K562 (cell line): ENCODE measurements around the gene EGR2. TPM values are rescaled to one million over a fixed set of nuclear protein-coding genes. Genes with fewer than 3 reads are reported as not detected.

Source experiments
- ATAC-seq: fragments of 200-7000 bp; cut with Tn5 transposase; 3 replicates; pipeline ENCODE4 v1.9.1; 2020; ENCODE audit warnings: moderate library complexity
- BruUV-seq: library from RNA; stranded (reverse); fragments of 400-500 nt; replicated peaks from 2 replicates; lab custom pipeline; 2021; lab: Mats Ljungman, UMichigan
- CTCF ChIA-PET: fragments of 300-600 bp; formaldehyde crosslinking; extraction: SDS; loops from one replicate; lab custom pipeline; 2021; ENCODE audit warnings: low intra/inter-chr PET ratio; lab: Yijun Ruan, JAX
- POLR2A ChIA-PET: fragments of 300-600, 350-650 bp; sonication (Branson Sonifier 250); formaldehyde crosslinking; extraction: SDS; loops from one replicate; lab custom pipeline; 2021; ENCODE audit warnings: antibody characterized with exemption, inconsistent platforms; lab: Yijun Ruan, JAX
- DNase-seq, 4 experiments: peaks; one replicate each; pipeline versions ENCODE4 v3.0.0 to v3.0.0-alpha.2; 2011 to 2018; ENCODE audit warnings: low spot score in 3 of 4, mixed read lengths in 3 of 4; ENCODE audit errors: extremely low read depth in 1 of 4
- FAIRE-seq: peaks from 2 replicates; lab custom pipeline; 2011; peaks lifted over from hg19 to GRCh38; lab: Jason Lieb, UNC
- H2AFZ ChIP-seq: 2 replicates; pipeline ENCODE4 v1.6.0; 2011; ENCODE audit warnings: low read depth, low read length, control low read depth, inconsistent platforms
- H3K27ac ChIP-seq: fragments of 200-600 bp; 3 replicates; pipeline ENCODE4 v1.8.0; 2011; ENCODE audit warnings: low read depth, mild to moderate bottlenecking, control low read depth, inconsistent platforms, low read length, moderate library complexity, mixed read lengths; ENCODE audit errors: extremely low read depth
- H3K27me3 ChIP-seq, 2 experiments: fragments of 300-600 bp in 1 of 2; 2 replicates in 1 of 2; 3 replicates in 1 of 2; pipeline versions ENCODE4 v1.6.0 to v1.8.0; 2011; ENCODE audit warnings: inconsistent platforms in 2 of 2, low read length in 2 of 2, mild to moderate bottlenecking in 1 of 2, mixed read lengths in 1 of 2, moderate library complexity in 1 of 2; ENCODE audit not compliant: control insufficient read depth in 2 of 2, insufficient read depth in 2 of 2
- H3K36me3 ChIP-seq: fragments of 300-600 bp; 3 replicates; pipeline ENCODE4 v1.8.0; 2011; ENCODE audit warnings: mild to moderate bottlenecking, low read length, inconsistent platforms; ENCODE audit not compliant: control insufficient read depth, insufficient read depth
- H3K4me1 ChIP-seq, 2 experiments: fragments of 200-600 bp in 1 of 2; replicated peaks in 1 of 2; 2 replicates in 1 of 2; 3 replicates in 1 of 2; pipeline versions ENCODE4 v1.5.1 to v1.8.0; 2011; ENCODE audit warnings: inconsistent platforms in 2 of 2, low read length in 2 of 2, mild to moderate bottlenecking in 1 of 2, mixed read lengths in 1 of 2, moderate library complexity in 1 of 2; ENCODE audit not compliant: control insufficient read depth in 2 of 2, insufficient read depth in 2 of 2
- H3K4me2 ChIP-seq: 2 replicates; pipeline ENCODE4 v1.6.1; 2011; ENCODE audit warnings: low read length, control low read depth, inconsistent platforms, mixed read lengths; ENCODE audit not compliant: insufficient read depth
- H3K4me3 ChIP-seq: fragments of 200-600 bp; sonication (generic), shearing (Covaris generic); 2 replicates; pipeline ENCODE4 v1.5.1; 2016; ENCODE audit warnings: control low read depth, inconsistent platforms
- H3K79me2 ChIP-seq: fragments of 200-600 bp; 3 replicates; pipeline ENCODE4 v1.8.0; 2011; ENCODE audit warnings: low read length, inconsistent platforms; ENCODE audit not compliant: control insufficient read depth, insufficient read depth
- H3K9ac ChIP-seq, 2 experiments: 2 replicates each; pipeline versions ENCODE4 v1.6.0 to v1.6.1; 2011; ENCODE audit warnings: low read depth in 2 of 2, low read length in 2 of 2, control low read depth in 1 of 2, inconsistent platforms in 1 of 2, mild to moderate bottlenecking in 1 of 2, mixed read lengths in 1 of 2; ENCODE audit not compliant: insufficient read depth in 1 of 2
- H3K9me1 ChIP-seq: one replicate; pipeline ENCODE4 v1.6.0; 2011; ENCODE audit warnings: inconsistent platforms, mild to moderate bottlenecking, low read length, moderate library complexity; ENCODE audit not compliant: control insufficient read depth, insufficient read depth
- H3K9me3 ChIP-seq: replicated peaks from 2 replicates; pipeline ENCODE4 v1.5.1; 2011; ENCODE audit warnings: low read depth, low read length, inconsistent platforms; ENCODE audit not compliant: control insufficient read depth, insufficient read depth
- H4K20me1 ChIP-seq: replicated peaks from 2 replicates; pipeline ENCODE4 v1.6.1; 2011; ENCODE audit warnings: low read length, inconsistent platforms, mixed read lengths; ENCODE audit not compliant: control insufficient read depth, insufficient read depth
- ASH1L ChIP-seq: fragments of 450-650 bp; IDR thresholded peaks from 2 replicates; pipeline ENCODE4 v1.6.1; 2018; ENCODE audit warnings: borderline replicate concordance, mild to moderate bottlenecking, low read depth; ENCODE audit not compliant: partially characterized antibody
- CBX3 ChIP-seq, 2 experiments: IDR thresholded peaks; 1 replicate in 1 of 2; 2 replicates in 1 of 2; pipeline ENCODE4 v1.6.1; 2012; ENCODE audit warnings: inconsistent platforms in 2 of 2, low read length in 2 of 2, borderline replicate concordance in 1 of 2, control low read depth in 1 of 2
- CREB1 ChIP-seq, 2 experiments: sonication (generic) in 1 of 2; formaldehyde crosslinking in 1 of 2; IDR thresholded peaks; 2 replicates each; pipeline versions ENCODE4 v1.6.1 to v1.8.0; 2012 to 2022; ENCODE audit warnings: inconsistent platforms in 1 of 2, mild to moderate bottlenecking in 1 of 2, missing genetic modification reagents in 1 of 2, moderate library complexity in 1 of 2
- ELF2 ChIP-seq: fragments of 250-450 bp; sonication (Bioruptor Pico); IDR thresholded peaks from 2 replicates; pipeline ENCODE4 v1.5.0; 2021; ENCODE audit warnings: mild to moderate bottlenecking
- EWSR1 ChIP-seq: fragments of 450-650 bp; IDR thresholded peaks from 2 replicates; pipeline ENCODE4 v1.6.1; 2018; ENCODE audit warnings: borderline replicate concordance, mild to moderate bottlenecking, low read depth, moderate library complexity; ENCODE audit not compliant: partially characterized antibody
- KHSRP ChIP-seq: fragments of 450-650 bp; IDR thresholded peaks from 2 replicates; pipeline ENCODE4 v1.6.1; 2017
- KLF10 ChIP-seq: fragments of 250-450 bp; sonication (Bioruptor Pico); IDR thresholded peaks from 2 replicates; pipeline ENCODE4 v1.6.1; 2021; ENCODE audit warnings: matching md5 sums
- MCM2 ChIP-seq: fragments of 450-650 bp; IDR thresholded peaks from 2 replicates; pipeline ENCODE4 v1.6.1; 2017; ENCODE audit warnings: low read depth, mild to moderate bottlenecking
- MEF2D ChIP-seq: conservative IDR thresholded peaks from 2 replicates; pipeline ENCODE4 v1.6.1; 2016; ENCODE audit warnings: low read depth, missing genetic modification characterization, missing compliant biosample characterization
- NFXL1 ChIP-seq: fragments of 450-650 bp; formaldehyde crosslinking; IDR thresholded peaks from 2 replicates; pipeline ENCODE4 v1.4.0; 2021; ENCODE audit warnings: mild to moderate bottlenecking
- NR2F6 ChIP-seq: fragments of 450-650 bp; formaldehyde crosslinking; IDR thresholded peaks from 2 replicates; pipeline ENCODE4 v1.4.0; 2020; ENCODE audit warnings: mild to moderate bottlenecking
- RBM22 ChIP-seq: fragments of 200-400 bp; formaldehyde crosslinking; IDR thresholded peaks from 2 replicates; pipeline ENCODE4 v1.6.1; 2018; ENCODE audit warnings: low read length, low read depth; ENCODE audit not compliant: poor library complexity, severe bottlenecking
- RFX7 ChIP-seq: fragments of 250-450 bp; sonication (Bioruptor Pico); IDR thresholded peaks from 2 replicates; pipeline ENCODE4 v1.5.1; 2021; ENCODE audit warnings: mild to moderate bottlenecking
- STAT5B ChIP-seq: fragments of 250-450 bp; sonication (Bioruptor Pico); IDR thresholded peaks from 2 replicates; pipeline ENCODE4 v1.8.0; 2021; ENCODE audit warnings: mild to moderate bottlenecking, inconsistent platforms
- TBP ChIP-seq: optimal IDR thresholded peaks from 2 replicates; pipeline ENCODE3; 2011; ENCODE audit warnings: low read depth, low read length, improper control_type of control experiment
- ZBTB7A ChIP-seq: IDR thresholded peaks from 2 replicates; pipeline ENCODE4 v1.6.1; 2011; ENCODE audit warnings: low read depth, mild to moderate bottlenecking, low read length, moderate library complexity, borderline replicate concordance; ENCODE audit not compliant: control insufficient read depth
- ZFP36 ChIP-seq: fragments of 150-350 bp; IDR thresholded peaks from 2 replicates; pipeline ENCODE4 v1.6.1; 2018; ENCODE audit warnings: low read length, low read depth; ENCODE audit not compliant: partially characterized antibody
- ZNF561 ChIP-seq: fragments of 450-650 bp; formaldehyde crosslinking; conservative IDR thresholded peaks from 2 replicates; pipeline ENCODE4 v1.4.0; 2020; ENCODE audit warnings: mild to moderate bottlenecking, moderate library complexity
- WGBS: fragments of 100-300 bp; shearing (Covaris generic); methylation state at CpG from one replicate; pipeline ENCODE4 v1.1.6; 2016; ENCODE audit warnings: low coverage, mixed read lengths; ENCODE audit not compliant: insufficient coverage; ENCODE audit errors: missing lambda C conversion rate; 5-methylcytosine and 5-hydroxymethylcytosine counted together
- in situ Hi-C: fragments of 300-500 bp; cut with MboI; formaldehyde crosslinking; loops from 4 replicates; pipeline ENCODE4 v1.15.0; 2018; ENCODE audit warnings: inconsistent platforms, mixed read lengths
- intact Hi-C: fragments of 100-400 bp; cut with micrococcal nuclease; formaldehyde crosslinking; loops from 2 replicates; pipeline ENCODE4 v1.14.2; 2022
- polyA plus RNA-seq, 8 experiments: library from polyadenylated mRNA; depleted of rRNA in 4 of 8; stranded (reverse) in 5 of 8; unstranded in 3 of 8; fragments of >200 nt; fragmentation: Nextera tagmentation in 2 of 8; fragmentation: Illumina TruSeq in 1 of 8; extraction: Ambion mirVana in 2 of 8; extraction: Trizol in 1 of 8; gene quantifications; 2 replicates each; pipeline versions ENCODE4 v1.2.1 to v1.2.3, GENCODE V29; 2011 to 2014; ENCODE audit warnings: inconsistent platforms in 1 of 8, missing spikeins in 1 of 8
- total RNA-seq, 7 experiments: library from RNA; depleted of rRNA in 6 of 7; stranded (reverse); fragments of >200 nt in 6 of 7; fragmentation: Illumina TruSeq in 2 of 7; extraction: Trizol in 2 of 7; gene quantifications; 2 replicates each; pipeline versions ENCODE4 v1.2.1 to v1.2.3, GENCODE V29; 2011 to 2021; ENCODE audit warnings: low replicate concordance in 1 of 7
- TF ChIP-seq, protein P1 (sequence below): sonication (generic); formaldehyde crosslinking; IDR thresholded peaks from 2 replicates; pipeline ENCODE4 v1.8.1; 2023; ENCODE audit warnings: mild to moderate bottlenecking, missing genetic modification reagents, moderate library complexity

EGR2 gene
- total and polyA plus RNA-seq, 9 of the 15 experiments (the other 6 are each of a cell fraction or from before 2014, with no cell fraction given), result 0.08 to 0.18 (median 0.12) TPM; not detected in 4

DNA sequence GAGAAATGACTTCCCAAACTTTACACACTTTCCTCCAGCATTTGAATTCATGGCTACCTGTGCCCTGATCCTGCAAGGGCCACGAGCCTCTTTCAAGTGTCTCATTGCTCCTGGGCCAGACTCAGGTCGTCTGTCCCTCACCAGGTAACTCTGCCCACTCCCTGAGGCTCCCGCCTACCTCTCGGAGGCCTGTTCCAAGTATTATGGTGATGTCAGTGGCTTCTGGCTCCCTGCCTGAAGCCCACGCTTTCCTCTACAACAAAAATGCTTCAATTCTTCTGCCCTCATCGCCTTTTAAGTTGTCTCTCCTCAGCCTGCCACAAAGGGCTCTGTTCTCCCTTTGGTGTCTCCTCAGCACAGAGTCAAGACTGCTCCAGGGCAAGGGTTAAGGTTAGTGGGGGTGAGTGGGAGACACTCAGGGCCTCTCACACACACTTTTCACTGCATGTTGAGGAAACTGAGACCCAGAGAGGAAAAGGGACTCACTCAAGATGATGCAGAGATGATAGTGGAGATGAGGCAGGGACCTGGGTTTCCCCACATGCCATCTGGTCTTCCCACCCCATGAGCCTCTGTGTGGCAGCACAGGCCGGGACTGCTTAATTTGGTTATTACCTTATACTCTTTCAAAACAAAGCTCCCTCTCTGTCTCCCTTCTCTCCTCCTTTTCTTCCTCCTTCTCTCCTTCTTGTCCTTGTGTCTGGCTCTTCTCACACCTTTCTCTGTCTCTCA lies 28.3 kb upstream of the EGR2 start:
- intact Hi-C loops (no loop called here), in situ Hi-C loops (no loop called here)
- TF ChIP-seq NR2F6 (CRISPR knock-in tag), result no peak
- no peak for TF ChIP-seq MEF2D (tag)
- TF ChIP-seq, protein P1, sequence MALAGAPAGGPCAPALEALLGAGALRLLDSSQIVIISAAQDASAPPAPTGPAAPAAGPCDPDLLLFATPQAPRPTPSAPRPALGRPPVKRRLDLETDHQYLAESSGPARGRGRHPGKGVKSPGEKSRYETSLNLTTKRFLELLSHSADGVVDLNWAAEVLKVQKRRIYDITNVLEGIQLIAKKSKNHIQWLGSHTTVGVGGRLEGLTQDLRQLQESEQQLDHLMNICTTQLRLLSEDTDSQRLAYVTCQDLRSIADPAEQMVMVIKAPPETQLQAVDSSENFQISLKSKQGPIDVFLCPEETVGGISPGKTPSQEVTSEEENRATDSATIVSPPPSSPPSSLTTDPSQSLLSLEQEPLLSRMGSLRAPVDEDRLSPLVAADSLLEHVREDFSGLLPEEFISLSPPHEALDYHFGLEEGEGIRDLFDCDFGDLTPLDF, result no peak
- no peak for TF ChIP-seq ZFP36
- TF ChIP-seq EWSR1, result no peak
- TF ChIP-seq ZNF561 (CRISPR knock-in tag), result no peak
- no peak for TF ChIP-seq RBM22
- TF ChIP-seq CBX3 (IDR thresholded peaks at IDR 0.05; ENCODE audit: borderline replicate concordance in 1 of 2, low read length in 2 of 2), result no peak
- no peak for TF ChIP-seq ZBTB7A
- no peak for TF ChIP-seq STAT5B
- no peak for TF ChIP-seq NFXL1 (CRISPR knock-in tag)
- TF ChIP-seq KLF10 (CRISPR knock-in tag), result no peak
- no peak for TF ChIP-seq ELF2 (CRISPR knock-in tag)
- no peak for TF ChIP-seq KHSRP
- TF ChIP-seq RFX7 (CRISPR knock-in tag), result no peak
- no peak for TF ChIP-seq CREB1 (IDR thresholded peaks at IDR 0.05)
- TF ChIP-seq CREB1 (CRISPR knock-in tag; IDR thresholded peaks at IDR 0.05), result no peak
- TF ChIP-seq TBP, result no peak
- no peak for TF ChIP-seq ASH1L
- TF ChIP-seq MCM2, result no peak
- TF ChIP-seq, all 486 proteins: peak for 0
- no peak for ATAC-seq
- Histone ChIP-seq H3K9me3 (no peaks in the 10 kb centered on the region), H3K79me2 (no peaks in the 10 kb centered on the region), H3K4me3 (no peak overlapping the region), H3K9me1 (no peaks in the 10 kb centered on the region), H3K27ac (no peak overlapping the region), H2AFZ (peak overlapping the region; percentile 35; the same call in 1 of the 2 replicates), H4K20me1 (no peaks in the 10 kb centered on the region), H3K27me3 (no peaks in the 10 kb centered on the region), H3K36me3 (no peaks in the 10 kb centered on the region), H3K4me1 (no peaks in the 10 kb centered on the region), H3K9ac (no peak overlapping the region), H3K4me2 (no peak overlapping the region)
- ChIA-PET CTCF (no interaction called here), POLR2A (interaction anchor here (0.6 kb wide), 1 partner anchor 247 kb away, joined by 3 read pairs; no protein-coding TSS in a partner anchor)
- no peak for FAIRE-seq
- under 1% methylated on average over 7 of the region's 7 CpGs for WGBS
- BruUV-seq, result no TSS peak
- DNase-seq, result no peak
